Ovary (tissue), 3 donors: ENCODE results near the gene TBX6.

Source experiments
- CTCF ChIP-seq, 3 donors: fragments of 450-650 bp in 2 of 3; fragments of 200-600 bp in 1 of 3; IDR thresholded peaks; one replicate each; pipeline versions ENCODE4 v1.5.1 to v1.8.0; 2016 to 2022; ENCODE audit warnings: antibody characterized with exemption in 3 of 3, mild to moderate bottlenecking in 1 of 3
- EP300 ChIP-seq: sonication (generic); formaldehyde crosslinking; IDR thresholded peaks from one replicate; pipeline ENCODE4 v1.6.1; 2017; ENCODE audit warnings: antibody characterized with exemption
- donor health status: DM: no; HTN: no; CAD: no.

GRCh38 chr16:30088832-30089624 is 2.7 kb downstream of the TBX6 start:
- TF ChIP-seq CTCF (IDR thresholded peaks at IDR 0.05) (no peak), EP300 (no peak)
